Activated CD4-positive, alpha-beta memory T cell treated with anti-CD3 and anti-CD28 coated beads, Interleukin-2, amount 10 ng/mL, durations not matched to agents 7 days and 5 days (primary cell): Measurements from ENCODE around the gene PROSER1. TPM values are rescaled to one million over a fixed set of nuclear protein-coding genes. Genes with fewer than 3 reads are reported as not detected.

Experiments used
- CTCF ChIA-PET: fragments of 350-600 bp; sonication (Branson Sonifier 250); formaldehyde crosslinking; loops from one replicate; lab custom pipeline; 2021; ENCODE audit warnings: antibody characterized with exemption, inconsistent platforms; lab: Charles Lee
- POLR2A ChIA-PET: fragments of 350-600 bp; sonication (Branson Sonifier 250); formaldehyde crosslinking; loops from one replicate; lab custom pipeline; 2021; ENCODE audit warnings: antibody characterized with exemption; lab: Charles Lee
- DNase-seq: peaks from one replicate; pipeline ENCODE4 v3.0.0-alpha.2; 2020
- H3K27ac Mint-ChIP-seq: one replicate; pipeline ENCODE4 v1.8.0; 2021; ENCODE audit warnings: mild to moderate bottlenecking, mixed read lengths
- H3K27me3 Mint-ChIP-seq: one replicate; pipeline ENCODE4 v1.8.0; 2021; ENCODE audit warnings: mixed read lengths
- H3K36me3 Mint-ChIP-seq: one replicate; pipeline ENCODE4 v1.8.0; 2021; ENCODE audit warnings: low read depth, mixed read lengths
- H3K4me1 Mint-ChIP-seq: one replicate; pipeline ENCODE4 v1.8.0; 2021; ENCODE audit warnings: mixed read lengths
- H3K4me3 Mint-ChIP-seq: one replicate; pipeline ENCODE4 v1.8.0; 2021; ENCODE audit warnings: mild to moderate bottlenecking, mixed read lengths
- H3K9me3 Mint-ChIP-seq: one replicate; pipeline ENCODE4 v1.8.0; 2021; ENCODE audit warnings: mixed read lengths
- total RNA-seq, 2 experiments: library from RNA; stranded (reverse); gene quantifications; one replicate each; pipeline ENCODE4 v1.2.3, GENCODE V29; 2021

The PROSER1 gene
- total RNA-seq, 2 experiments from 2014 or later = 53.2 to 60.7 TPM

DNA sequence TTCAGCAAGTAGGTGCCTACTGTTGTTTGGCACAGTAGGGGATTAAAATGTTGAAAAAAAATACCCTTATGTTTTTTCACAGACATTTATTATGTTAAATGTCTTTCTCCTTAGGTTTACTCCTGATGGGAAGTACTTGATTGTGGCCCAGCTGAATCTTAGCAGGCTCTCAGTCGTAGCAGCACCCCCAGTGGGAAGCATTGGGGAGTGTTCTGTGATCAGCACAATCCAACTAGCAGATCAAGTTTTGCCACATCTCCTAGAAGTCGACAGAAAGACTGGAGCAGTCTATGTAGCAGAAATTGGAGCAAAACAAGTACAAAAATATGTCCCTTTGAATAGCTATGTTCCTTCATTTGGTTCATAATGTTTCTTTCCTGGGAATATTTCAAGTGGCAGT is 9.7 kb upstream of the PROSER1 start:
- Mint-ChIP-seq H3K36me3 (peaks cover 40% of the 10 kb centered on the region), H3K9me3 (no peaks in the 10 kb centered on the region), H3K4me1 (peaks cover 4% of the 10 kb centered on the region), H3K4me3 (no peak overlapping the region), H3K27ac (no peak overlapping the region), H3K27me3 (no peaks in the 10 kb centered on the region)
- no peak for DNase-seq
- ChIA-PET POLR2A (interaction anchor here (1.9 kb wide), 1 partner anchor 9 kb away, joined by 12 read pairs; the partner anchor contains the start of genes NHLRC3 and PROSER1), CTCF (interaction anchor here (0.8 to 1.6 kb wide), 2 partner anchors 10 to 565 kb away, joined by 3 to 4 read pairs; partner anchors contain the start of gene PROSER1)

DNA sequence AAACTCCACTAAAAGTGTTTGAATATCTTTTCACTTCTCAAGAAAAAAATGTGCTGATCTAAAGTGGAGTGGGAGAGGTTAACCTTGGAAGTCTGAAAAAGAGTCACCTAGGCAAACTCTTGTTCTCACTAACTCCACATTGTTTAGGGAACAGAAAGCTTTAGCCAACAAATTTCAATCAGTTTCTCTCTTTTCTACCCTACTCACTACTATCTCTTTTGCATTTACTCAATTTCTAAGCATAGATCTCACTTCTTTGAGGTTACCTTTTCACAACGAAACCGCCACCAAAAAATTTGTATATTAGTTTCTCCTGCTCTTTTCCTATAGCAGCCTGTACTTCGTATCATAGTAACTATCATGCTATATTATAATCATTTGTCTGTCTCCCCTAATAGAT is 6.6 kb upstream of the PROSER1 start:
- ChIA-PET POLR2A (no interaction called here), CTCF (no interaction called here)
- Mint-ChIP-seq H3K4me1 (peaks cover 21% of the 10 kb centered on the region), H3K9me3 (no peaks in the 10 kb centered on the region), H3K4me3 (no peak overlapping the region), H3K36me3 (peaks cover 45% of the 10 kb centered on the region), H3K27me3 (no peaks in the 10 kb centered on the region), H3K27ac (no peak overlapping the region)
- no peak for DNase-seq

DNA sequence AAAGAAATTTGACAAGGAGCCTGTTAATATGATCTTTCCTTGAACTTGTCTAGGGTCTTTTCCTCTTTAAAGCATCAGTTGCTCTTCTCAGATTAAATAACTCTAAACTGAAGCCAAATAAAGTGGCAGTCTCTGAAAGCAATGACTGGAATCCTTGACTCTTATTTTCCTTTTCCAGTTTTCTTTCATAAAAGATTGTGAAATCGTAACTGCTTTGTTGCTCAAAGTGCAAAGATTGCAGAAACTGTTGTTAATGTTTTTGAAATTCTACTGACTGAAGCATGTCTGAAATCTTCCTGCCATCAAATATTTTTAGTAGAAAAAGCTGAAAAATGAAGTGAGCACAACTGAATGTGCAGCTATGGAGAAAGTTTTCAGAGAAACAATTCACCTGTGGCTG is 2.3 kb upstream of the PROSER1 start:
- POLR2A ChIA-PET = no interaction called here
- Mint-ChIP-seq H3K9me3 (no peaks in the 10 kb centered on the region), H3K27me3 (no peaks in the 10 kb centered on the region), H3K4me3 (peak overlapping the region; percentile 30), H3K36me3 (peaks cover 33% of the 10 kb centered on the region), H3K27ac (no peak overlapping the region), H3K4me1 (peaks cover 40% of the 10 kb centered on the region)
- CTCF ChIA-PET = no interaction called here
- DNase-seq = no peak

DNA sequence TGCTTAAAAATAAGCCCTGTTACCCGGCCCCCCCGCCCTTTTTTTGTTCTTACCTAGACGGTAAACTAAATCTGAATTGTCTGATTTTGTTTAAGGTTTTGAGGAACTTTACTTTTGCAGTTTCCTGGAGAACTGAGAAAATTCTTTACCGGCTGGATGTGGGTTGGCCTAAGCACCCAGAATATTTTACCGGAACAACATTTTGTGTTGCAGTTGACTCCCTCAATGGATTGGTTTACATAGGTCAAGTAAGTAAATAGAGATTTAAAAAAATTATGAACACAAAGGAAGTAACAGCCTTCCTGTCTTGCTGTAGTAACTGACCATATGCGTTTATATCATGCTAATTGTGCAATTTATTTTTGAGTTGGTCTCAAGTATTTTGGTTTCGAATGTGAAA is 1.2 kb upstream of the PROSER1 start:
- POLR2A ChIA-PET = interaction anchor here (0.6 to 4.1 kb wide), 8 partner anchors 9 to 1873 kb away, joined by 3 to 28 read pairs (median 7); no protein-coding TSS in a partner anchor
- no peak for DNase-seq
- CTCF ChIA-PET = interaction anchor here (1.1 to 3.9 kb wide), 2 partner anchors 22 to 638 kb away, joined by 3 to 18 read pairs; no protein-coding TSS in a partner anchor
- Mint-ChIP-seq H3K4me3 (peak overlapping the region; percentile 87), H3K9me3 (no peaks in the 10 kb centered on the region), H3K27ac (peak overlapping the region; percentile 93), H3K27me3 (no peaks in the 10 kb centered on the region), H3K36me3 (peaks cover 22% of the 10 kb centered on the region), H3K4me1 (peaks cover 51% of the 10 kb centered on the region)

DNA sequence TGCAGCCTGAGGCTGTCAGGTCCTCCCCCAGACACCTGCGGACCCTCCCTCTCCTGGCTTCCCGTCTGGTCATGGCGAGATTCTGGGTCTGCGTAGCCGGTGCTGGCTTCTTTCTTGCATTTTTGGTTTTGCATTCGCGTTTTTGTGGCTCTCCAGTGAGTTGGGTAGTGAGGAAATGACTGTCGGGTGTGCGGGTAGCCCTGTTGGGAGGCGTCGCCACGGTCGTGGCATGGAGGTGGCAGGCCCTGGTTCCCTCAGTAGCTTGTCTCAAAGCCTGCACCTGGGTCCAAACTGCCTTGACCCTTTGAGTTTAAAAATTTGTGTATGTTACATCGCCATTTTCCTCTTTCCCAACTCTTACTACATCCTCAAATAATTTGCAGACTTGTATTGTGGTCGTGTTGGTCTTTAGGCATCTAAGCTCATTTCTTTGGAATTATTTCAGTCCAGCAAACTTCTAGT is 711 bp upstream of the PROSER1 start:
- Mint-ChIP-seq H3K4me3 (peak overlapping the region; percentile 87), H3K36me3 (peaks cover 18% of the 10 kb centered on the region), H3K27me3 (no peaks in the 10 kb centered on the region), H3K4me1 (peaks cover 55% of the 10 kb centered on the region), H3K9me3 (no peaks in the 10 kb centered on the region), H3K27ac (peak overlapping the region; percentile 93)
- ChIA-PET CTCF (interaction anchor here (0.8 to 3.9 kb wide), 4 partner anchors 10 to 639 kb away, joined by 3 to 18 read pairs (median 3); no protein-coding TSS in a partner anchor), POLR2A (interaction anchor here (0.6 to 4.1 kb wide), 10 partner anchors 9 to 1874 kb away, joined by 3 to 28 read pairs (median 7); partner anchors contain the start of gene UFM1)
- DNase-seq = peak; percentile 73

DNA sequence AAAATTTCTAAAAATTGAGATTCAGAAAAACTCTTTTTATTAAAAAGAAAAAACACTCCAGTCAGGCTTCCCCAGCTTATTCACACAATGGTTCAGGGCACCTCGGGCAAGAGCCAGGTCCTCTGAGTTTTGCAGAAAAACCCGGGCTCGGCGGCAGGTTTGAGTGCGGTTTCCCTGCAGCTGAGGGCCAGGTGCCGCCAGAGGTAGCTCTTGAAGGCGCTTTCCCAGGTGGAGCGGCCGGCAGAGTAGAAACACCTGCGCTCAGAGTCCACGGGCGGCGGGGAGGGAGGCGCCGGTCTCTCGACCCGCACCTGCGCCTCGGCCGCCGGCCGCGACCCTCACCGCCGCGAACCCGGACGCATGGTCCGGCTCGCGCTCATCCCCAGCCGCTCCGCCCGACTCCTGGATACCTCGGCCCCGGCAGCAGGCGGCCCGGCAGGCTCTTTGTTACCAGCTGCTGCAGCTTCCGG is 444 bp downstream of the PROSER1 start:
- POLR2A ChIA-PET = interaction anchor here (0.8 to 4.1 kb wide), 10 partner anchors 11 to 1628 kb away, joined by 3 to 28 read pairs (median 8); partner anchors contain the start of genes COG6 and UFM1
- Mint-ChIP-seq H3K9me3 (no peaks in the 10 kb centered on the region), H3K27me3 (no peaks in the 10 kb centered on the region)

DNA sequence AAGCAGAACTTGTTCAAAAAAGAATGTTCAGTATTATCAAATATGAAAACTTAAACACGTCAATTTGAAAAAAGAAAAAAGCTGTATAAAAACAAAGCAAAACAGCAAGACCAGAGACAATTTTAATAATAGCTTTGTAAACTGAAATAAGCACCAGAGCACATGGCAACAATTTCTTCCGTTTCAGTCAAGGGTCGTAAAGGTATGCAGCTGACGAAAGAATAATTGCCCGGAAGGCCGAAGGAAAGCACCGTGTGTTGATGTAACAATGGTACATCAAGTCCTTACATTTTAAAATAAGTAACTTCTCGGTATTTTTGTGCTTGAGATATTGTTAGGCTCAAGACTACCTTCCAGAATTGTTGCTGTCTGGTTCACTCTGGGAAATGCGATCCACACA is 1.7 kb downstream of the PROSER1 start:
- Mint-ChIP-seq H3K4me3 (peak overlapping the region; percentile 87), H3K27me3 (no peaks in the 10 kb centered on the region), H3K27ac (peak overlapping the region; percentile 82), H3K4me1 (peaks cover 51% of the 10 kb centered on the region), H3K36me3 (peaks cover 20% of the 10 kb centered on the region), H3K9me3 (no peaks in the 10 kb centered on the region)
- peak; percentile 22 for DNase-seq
- ChIA-PET CTCF (interaction anchor here (1.8 to 3.9 kb wide), 2 partner anchors 9 to 19 kb away, joined by 4 to 18 read pairs; no protein-coding TSS in a partner anchor), POLR2A (interaction anchor here (2.7 to 4.1 kb wide), 3 partner anchors 9 to 19 kb away, joined by 16 to 28 read pairs (median 19); no protein-coding TSS in a partner anchor)

More for the DNA sequence above, 444 bp downstream of the PROSER1 start:
- no peak for DNase-seq
- peaks cover 52% of the 10 kb centered on the region for H3K4me1 Mint-ChIP-seq
- H3K27ac Mint-ChIP-seq = peak overlapping the region; percentile 93
- peaks cover 18% of the 10 kb centered on the region for H3K36me3 Mint-ChIP-seq
- CTCF ChIA-PET = interaction anchor here (0.8 to 3.9 kb wide), 5 partner anchors 10 to 575 kb away, joined by 3 to 18 read pairs (median 3); no protein-coding TSS in a partner anchor
- peak overlapping the region; percentile 87 for H3K4me3 Mint-ChIP-seq

DNA sequence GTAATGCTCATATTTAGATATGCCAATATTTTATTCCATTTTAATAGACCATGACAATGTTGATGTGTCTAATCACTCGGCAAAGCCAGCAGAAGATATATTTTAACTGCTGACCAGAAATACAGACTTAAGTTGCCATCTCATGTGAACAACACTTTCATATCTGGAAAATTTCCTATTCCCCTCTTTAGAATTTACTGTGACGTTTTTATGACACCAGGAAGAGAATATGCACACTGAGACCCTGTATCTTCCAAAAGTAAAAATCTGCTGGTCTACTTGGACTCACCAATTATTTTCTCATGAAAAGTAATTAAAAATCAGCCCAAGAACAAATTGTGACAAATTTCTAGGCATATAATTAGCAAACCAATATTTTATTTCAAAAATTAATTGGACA is 2.1 kb downstream of the PROSER1 start:
- Mint-ChIP-seq H3K4me1 (peaks cover 49% of the 10 kb centered on the region), H3K4me3 (peak overlapping the region; percentile 87), H3K27ac (peak overlapping the region; percentile 8), H3K27me3 (no peaks in the 10 kb centered on the region), H3K9me3 (no peaks in the 10 kb centered on the region), H3K36me3 (peaks cover 18% of the 10 kb centered on the region)
- DNase-seq = no peak
- POLR2A ChIA-PET = interaction anchor here (1.6 to 4.1 kb wide), 4 partner anchors 9 to 18 kb away, joined by 3 to 28 read pairs (median 18); no protein-coding TSS in a partner anchor
- CTCF ChIA-PET = interaction anchor here (1.8 to 3.9 kb wide), 2 partner anchors 9 to 19 kb away, joined by 4 to 18 read pairs; no protein-coding TSS in a partner anchor

DNA sequence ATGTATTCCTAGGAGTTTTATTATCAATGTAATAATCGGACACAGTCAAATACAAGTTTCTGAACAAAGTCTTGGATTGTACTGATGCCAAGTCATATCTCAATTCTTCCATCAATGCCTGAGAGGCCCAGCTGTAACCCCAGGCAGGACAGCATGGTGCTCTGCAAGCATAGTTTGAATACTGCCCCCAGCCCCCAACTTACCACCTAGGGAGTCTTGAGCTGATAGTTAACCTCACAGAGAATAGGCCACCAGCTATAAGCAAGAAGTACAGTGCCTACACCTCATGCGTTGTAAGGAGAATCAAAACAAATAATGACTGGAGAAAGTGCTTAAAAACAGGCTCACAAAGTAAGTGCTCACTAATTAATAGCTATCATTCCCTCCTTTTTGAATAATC is 2.7 kb downstream of the PROSER1 start:
- Mint-ChIP-seq H3K27me3 (no peaks in the 10 kb centered on the region), H3K27ac (no peak overlapping the region), H3K4me1 (peaks cover 43% of the 10 kb centered on the region), H3K4me3 (peak overlapping the region; percentile 87), H3K9me3 (no peaks in the 10 kb centered on the region), H3K36me3 (peaks cover 16% of the 10 kb centered on the region)
- CTCF ChIA-PET = interaction anchor here (1.2 to 3.9 kb wide), 2 partner anchors 18 to 227 kb away, joined by 3 to 18 read pairs; no protein-coding TSS in a partner anchor
- DNase-seq = no peak
- POLR2A ChIA-PET = interaction anchor here (1.6 to 4.1 kb wide), 2 partner anchors 11 to 18 kb away, joined by 3 to 28 read pairs; no protein-coding TSS in a partner anchor

DNA sequence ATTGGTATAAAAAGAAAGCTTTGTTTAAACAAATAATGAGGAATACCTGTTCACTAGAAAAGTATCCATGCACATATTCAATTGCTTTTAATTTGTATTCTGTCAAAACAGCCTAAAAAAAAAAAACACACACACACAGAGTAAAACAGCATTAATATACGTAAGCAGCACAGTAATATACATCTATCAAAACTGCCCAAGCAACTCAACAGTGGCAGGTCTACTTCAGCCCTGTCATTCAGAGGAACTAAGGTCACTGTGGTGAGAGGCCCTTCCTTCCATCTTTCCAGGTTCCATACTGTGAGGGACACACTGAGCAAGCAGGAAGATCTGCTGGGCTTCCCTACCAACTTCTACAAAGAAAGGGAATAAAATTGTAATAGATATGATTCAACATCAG is 3.8 kb downstream of the PROSER1 start:
- DNase-seq = no peak
- Mint-ChIP-seq H3K9me3 (no peaks in the 10 kb centered on the region), H3K4me3 (no peak overlapping the region), H3K4me1 (peaks cover 34% of the 10 kb centered on the region), H3K27ac (no peak overlapping the region), H3K36me3 (peaks cover 16% of the 10 kb centered on the region), H3K27me3 (no peaks in the 10 kb centered on the region)
- ChIA-PET CTCF (no interaction called here), POLR2A (no interaction called here)

DNA sequence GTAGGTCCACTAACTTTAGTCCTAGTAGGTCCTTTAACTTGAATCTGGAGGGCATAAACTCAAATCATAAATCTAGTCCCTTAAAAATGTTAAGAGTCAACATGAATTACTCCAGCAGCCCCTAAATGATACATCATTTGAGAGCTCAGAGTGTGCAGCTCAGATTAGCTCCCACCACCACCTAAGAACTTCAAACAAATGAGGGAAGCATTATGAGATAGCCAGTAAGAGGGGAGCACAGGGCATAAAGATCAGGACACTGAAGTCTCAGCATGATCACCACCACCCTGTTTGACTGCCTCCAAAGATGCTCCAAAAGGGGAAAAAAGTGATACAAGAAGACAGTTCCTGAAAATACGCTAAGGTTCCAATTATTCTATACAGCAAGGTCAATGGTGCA is 5.7 kb downstream of the PROSER1 start:
- ChIA-PET POLR2A (no interaction called here), CTCF (interaction anchor here (0.9 to 1.4 kb wide), 3 partner anchors 10 to 16 kb away, joined by 4 to 5 read pairs (median 5); no protein-coding TSS in a partner anchor)
- no peak for DNase-seq
- Mint-ChIP-seq H3K9me3 (no peaks in the 10 kb centered on the region), H3K4me3 (no peak overlapping the region), H3K27me3 (no peaks in the 10 kb centered on the region), H3K4me1 (peaks cover 29% of the 10 kb centered on the region), H3K36me3 (peaks cover 23% of the 10 kb centered on the region), H3K27ac (no peak overlapping the region)

DNA sequence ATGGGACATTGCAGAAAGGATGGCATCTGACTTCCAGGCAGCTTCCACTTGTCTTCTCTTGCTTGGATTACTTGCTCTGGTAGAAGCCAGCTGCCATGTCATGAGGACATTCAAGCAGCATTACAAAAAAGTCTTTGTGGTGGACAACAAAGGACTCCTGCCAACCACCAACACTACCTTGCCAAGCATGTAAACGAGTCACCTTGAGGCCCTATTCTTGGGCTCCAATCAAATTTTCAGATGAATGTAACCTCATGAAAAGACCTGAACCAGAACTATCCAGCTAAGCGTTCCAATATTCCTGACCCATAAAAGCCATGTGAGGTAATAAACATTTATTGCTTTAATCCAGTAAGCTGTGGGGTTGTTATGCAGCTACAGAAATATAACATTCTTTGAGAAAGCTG is 12.5 kb downstream of the PROSER1 start:
- POLR2A ChIA-PET = interaction anchor here (4.3 kb wide), 1 partner anchor 12 kb away, joined by 19 read pairs; the partner anchor contains the start of genes NHLRC3 and PROSER1
- no peak overlapping the region for H3K27ac Mint-ChIP-seq
- no peaks in the 10 kb centered on the region for H3K4me1 Mint-ChIP-seq
- CTCF ChIA-PET = no interaction called here
- DNase-seq = no peak
- peaks cover 60% of the 10 kb centered on the region for H3K36me3 Mint-ChIP-seq
- no peaks in the 10 kb centered on the region for H3K9me3 Mint-ChIP-seq
- H3K4me3 Mint-ChIP-seq = no peak overlapping the region
- H3K27me3 Mint-ChIP-seq = no peaks in the 10 kb centered on the region

DNA sequence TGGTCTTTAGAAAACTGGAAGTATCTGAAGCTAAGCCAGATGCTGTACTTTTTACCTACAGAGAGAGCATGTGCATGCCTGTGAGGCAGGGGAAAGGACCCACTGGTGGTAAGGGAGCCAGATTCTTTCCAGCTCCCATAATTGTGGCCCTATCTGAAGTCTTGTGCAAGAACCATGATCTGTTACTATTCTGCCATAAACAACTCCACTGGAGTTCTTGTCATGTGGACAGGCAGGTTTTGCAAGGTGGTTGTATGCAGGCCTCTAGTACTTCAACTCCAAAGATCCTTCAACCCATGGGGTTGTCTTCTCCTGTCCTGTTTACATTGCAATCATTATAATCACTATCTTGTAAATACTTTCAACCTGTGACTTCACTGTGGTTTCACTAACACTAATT is 14.1 kb downstream of the PROSER1 start:
- no peak for DNase-seq
- H3K27me3 Mint-ChIP-seq = no peaks in the 10 kb centered on the region
- CTCF ChIA-PET = interaction anchor here (0.6 kb wide), 1 partner anchor 350 kb away, joined by 5 read pairs; no protein-coding TSS in a partner anchor
- POLR2A ChIA-PET = interaction anchor here (3.3 kb wide), 1 partner anchor 13 kb away, joined by 16 read pairs; the partner anchor contains the start of genes NHLRC3 and PROSER1
- no peaks in the 10 kb centered on the region for H3K9me3 Mint-ChIP-seq
- H3K36me3 Mint-ChIP-seq = peaks cover 66% of the 10 kb centered on the region
- H3K4me3 Mint-ChIP-seq = no peak overlapping the region
- no peak overlapping the region for H3K27ac Mint-ChIP-seq
- H3K4me1 Mint-ChIP-seq = peaks cover 3% of the 10 kb centered on the region
